GM23338 (cell line): ENCODE measurements around the gene PEPD. TPM values are rescaled to one million over a fixed set of nuclear protein-coding genes. Genes with fewer than 3 reads are reported as not detected.

Experiments
- ATAC-seq: fragments of 200-7000 bp; cut with Tn5 transposase; 3 replicates; pipeline ENCODE4 v1.9.1; 2020
- DNase-seq: peaks from one replicate; pipeline ENCODE4 v3.0.0-alpha.2; 2015; ENCODE audit warnings: low spot score
- H2AFZ ChIP-seq: fragments of 200-600 bp; sonication (generic); 2 replicates; pipeline ENCODE4 v1.8.0; 2016; ENCODE audit warnings: antibody characterized with exemption, mild to moderate bottlenecking, moderate library complexity
- H3F3A ChIP-seq: fragments of 200-600 bp; sonication (generic); replicated peaks from 2 replicates; pipeline ENCODE4 v1.8.0; 2017; ENCODE audit warnings: antibody characterized with exemption, mixed run types, low read depth
- H3K27ac ChIP-seq: fragments of 200-600 bp; sonication (generic); 2 replicates; pipeline ENCODE4 v1.6.1; 2016; ENCODE audit warnings: low read depth
- H3K27me3 ChIP-seq: fragments of 200-600 bp; sonication (generic); 2 replicates; pipeline ENCODE4 v1.8.0; 2016; ENCODE audit warnings: mild to moderate bottlenecking, mixed run types, moderate library complexity; ENCODE audit not compliant: insufficient read depth
- H3K36me3 ChIP-seq: fragments of 200-600 bp; sonication (generic); 2 replicates; pipeline ENCODE4 v1.8.0; 2016; ENCODE audit warnings: mild to moderate bottlenecking; ENCODE audit not compliant: insufficient read depth
- H3K4me1 ChIP-seq: fragments of 200-600 bp; sonication (generic); 2 replicates; pipeline ENCODE4 v1.8.0; 2016; ENCODE audit warnings: mild to moderate bottlenecking, moderate library complexity; ENCODE audit not compliant: insufficient read depth
- H3K4me2 ChIP-seq: fragments of 200-600 bp; sonication (generic); 2 replicates; pipeline ENCODE4 v1.7.1; 2017; ENCODE audit warnings: mixed run types
- H3K4me3 ChIP-seq: fragments of 200-600 bp; sonication (generic); 2 replicates; pipeline ENCODE4 v1.6.1; 2016; ENCODE audit warnings: mixed run types
- H3K79me2 ChIP-seq: fragments of 200-600 bp; sonication (generic); replicated peaks from 2 replicates; pipeline ENCODE4 v1.8.0; 2017; ENCODE audit warnings: mild to moderate bottlenecking; ENCODE audit not compliant: insufficient read depth
- H3K9me2 ChIP-seq: fragments of 200-600 bp; sonication (generic); 2 replicates; pipeline ENCODE4 v1.8.0; 2017; ENCODE audit not compliant: insufficient read depth
- H4K20me1 ChIP-seq: fragments of 200-600 bp; sonication (generic); replicated peaks from 2 replicates; pipeline ENCODE4 v1.8.0; 2017; ENCODE audit warnings: mild to moderate bottlenecking; ENCODE audit not compliant: insufficient read depth
- H3K27ac Mint-ChIP-seq: 2 replicates; pipeline ENCODE4 v1.8.0; 2020; ENCODE audit warnings: inconsistent platforms, mild to moderate bottlenecking, moderate library complexity, mixed read lengths
- H3K27me3 Mint-ChIP-seq: 3 replicates; pipeline ENCODE4 v1.8.0; 2022; ENCODE audit warnings: low read depth, mild to moderate bottlenecking, moderate library complexity, mixed read lengths, inconsistent platforms; ENCODE audit not compliant: insufficient read depth, poor library complexity
- H3K36me3 Mint-ChIP-seq: 3 replicates; pipeline ENCODE4 v1.8.0; 2021; ENCODE audit warnings: low read depth, mild to moderate bottlenecking, inconsistent platforms, moderate library complexity, mixed read lengths
- H3K4me1 Mint-ChIP-seq: 3 replicates; pipeline ENCODE4 v1.8.0; 2020; ENCODE audit warnings: mild to moderate bottlenecking, inconsistent platforms, mixed read lengths
- H3K4me3 Mint-ChIP-seq: 3 replicates; pipeline ENCODE4 v1.8.0; 2021; ENCODE audit warnings: moderate library complexity, mild to moderate bottlenecking, inconsistent platforms, mixed read lengths
- H3K9me3 Mint-ChIP-seq: 3 replicates; pipeline ENCODE4 v1.8.0; 2020; ENCODE audit warnings: moderate library complexity, mild to moderate bottlenecking, inconsistent platforms, mixed read lengths
- CREB1 ChIP-seq: fragments of 250-450 bp; sonication (Bioruptor Pico); IDR thresholded peaks from 2 replicates; pipeline ENCODE4 v1.5.0; 2020; ENCODE audit warnings: low read depth, mild to moderate bottlenecking, moderate library complexity
- CTCF ChIP-seq, 2 experiments: fragments of 200-600 bp in 1 of 2; sonication (generic) in 1 of 2; conservative IDR thresholded peaks; 2 replicates each; pipeline versions ENCODE4 v1.5.1 to v1.6.1; 2016 to 2017; ENCODE audit warnings: antibody characterized with exemption in 2 of 2, low read depth in 2 of 2, mild to moderate bottlenecking in 2 of 2, moderate library complexity in 1 of 2
- EZH2 ChIP-seq: fragments of 200-600 bp; sonication (generic); IDR thresholded peaks from one replicate; pipeline ENCODE4 v1.8.0; 2017; ENCODE audit warnings: antibody characterized with exemption, mild to moderate bottlenecking, low read depth; ENCODE audit not compliant: unreplicated experiment
- EZH2phosphoT487 ChIP-seq: fragments of 200-600 bp; sonication (generic); IDR thresholded peaks from one replicate; pipeline ENCODE4 v1.8.1; 2018; ENCODE audit warnings: antibody characterized with exemption; ENCODE audit not compliant: unreplicated experiment
- JUNB ChIP-seq: IDR thresholded peaks from one replicate; pipeline ENCODE4 v1.6.1; 2016; ENCODE audit warnings: antibody characterized with exemption; ENCODE audit not compliant: unreplicated experiment
- NANOG ChIP-seq: IDR thresholded peaks from 2 replicates; pipeline ENCODE4 v1.6.1; 2016; ENCODE audit warnings: antibody characterized with exemption, borderline replicate concordance
- POLR2AphosphoS5 ChIP-seq: IDR thresholded peaks from 2 replicates; pipeline ENCODE4 v1.6.1; 2016; ENCODE audit warnings: antibody characterized with exemption, low read depth
- STAT1 ChIP-seq: IDR thresholded peaks from one replicate; pipeline ENCODE4 v1.6.1; 2016; ENCODE audit warnings: antibody characterized with exemption; ENCODE audit not compliant: unreplicated experiment
- ZNF114 ChIP-seq: fragments of 250-450 bp; sonication (Bioruptor Pico); IDR thresholded peaks from 2 replicates; pipeline ENCODE4 v1.5.0; 2020; ENCODE audit warnings: mild to moderate bottlenecking, moderate library complexity
- ZNF462 ChIP-seq: fragments of 250-450 bp; sonication (Bioruptor Pico); IDR thresholded peaks from 2 replicates; pipeline ENCODE4 v1.5.0; 2020; ENCODE audit warnings: mild to moderate bottlenecking, moderate library complexity
- polyA plus RNA-seq: library from polyadenylated mRNA; unstranded; fragments of >200 nt; fragmentation: Nextera tagmentation; extraction: Ambion mirVana; gene quantifications from 2 replicates; pipeline ENCODE4 v1.2.1, GENCODE V29; 2016
- total RNA-seq: library from RNA; depleted of rRNA; stranded (reverse); fragments of >200 nt; shearing (Covaris generic); gene quantifications from 2 replicates; pipeline ENCODE4 v1.2.3, GENCODE V29; 2014
- TF ChIP-seq, protein P1 (sequence below): IDR thresholded peaks from 2 replicates; pipeline ENCODE4 v1.6.1; 2016; ENCODE audit warnings: antibody characterized with exemption
- TF ChIP-seq, protein P2 (sequence below): IDR thresholded peaks from one replicate; pipeline ENCODE4 v1.6.1; 2018; ENCODE audit warnings: antibody characterized with exemption; ENCODE audit not compliant: unreplicated experiment

The PEPD gene
- total and polyA plus RNA-seq, 2 experiments from 2014 or later = 81.7 to 89.2 TPM

DNA sequence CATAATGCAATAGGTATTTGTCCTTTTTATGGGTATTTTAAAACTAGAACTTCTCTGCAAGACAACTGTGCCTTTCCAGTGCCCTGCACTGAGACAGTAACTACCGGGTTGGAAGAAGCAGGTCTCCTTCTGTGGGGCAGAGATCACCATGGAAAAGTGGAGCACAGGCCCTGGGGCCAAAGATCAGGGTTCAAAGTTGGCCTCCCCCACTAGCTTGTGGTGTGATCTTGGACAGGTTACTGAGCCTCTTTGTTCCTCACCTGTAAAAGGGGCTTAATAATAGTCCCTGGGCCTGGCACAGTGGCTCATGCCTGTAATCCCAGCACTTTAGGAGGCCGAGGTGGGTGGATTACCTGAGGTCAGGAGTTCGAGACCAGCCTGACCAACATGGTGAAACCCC, 79.8 kb downstream of the PEPD start (continued):
- TF ChIP-seq ZNF462 (CRISPR knock-in tag) = no peak

- DNase-seq = no peak
- H2AFZ ChIP-seq = no peak overlapping the region
- TF ChIP-seq, protein P1, sequence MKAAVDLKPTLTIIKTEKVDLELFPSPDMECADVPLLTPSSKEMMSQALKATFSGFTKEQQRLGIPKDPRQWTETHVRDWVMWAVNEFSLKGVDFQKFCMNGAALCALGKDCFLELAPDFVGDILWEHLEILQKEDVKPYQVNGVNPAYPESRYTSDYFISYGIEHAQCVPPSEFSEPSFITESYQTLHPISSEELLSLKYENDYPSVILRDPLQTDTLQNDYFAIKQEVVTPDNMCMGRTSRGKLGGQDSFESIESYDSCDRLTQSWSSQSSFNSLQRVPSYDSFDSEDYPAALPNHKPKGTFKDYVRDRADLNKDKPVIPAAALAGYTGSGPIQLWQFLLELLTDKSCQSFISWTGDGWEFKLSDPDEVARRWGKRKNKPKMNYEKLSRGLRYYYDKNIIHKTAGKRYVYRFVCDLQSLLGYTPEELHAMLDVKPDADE = no peak
- no peak for TF ChIP-seq JUNB
- TF ChIP-seq EZH2phosphoT487 = no peak
- TF ChIP-seq NANOG = no peak
- TF ChIP-seq, protein P2, sequence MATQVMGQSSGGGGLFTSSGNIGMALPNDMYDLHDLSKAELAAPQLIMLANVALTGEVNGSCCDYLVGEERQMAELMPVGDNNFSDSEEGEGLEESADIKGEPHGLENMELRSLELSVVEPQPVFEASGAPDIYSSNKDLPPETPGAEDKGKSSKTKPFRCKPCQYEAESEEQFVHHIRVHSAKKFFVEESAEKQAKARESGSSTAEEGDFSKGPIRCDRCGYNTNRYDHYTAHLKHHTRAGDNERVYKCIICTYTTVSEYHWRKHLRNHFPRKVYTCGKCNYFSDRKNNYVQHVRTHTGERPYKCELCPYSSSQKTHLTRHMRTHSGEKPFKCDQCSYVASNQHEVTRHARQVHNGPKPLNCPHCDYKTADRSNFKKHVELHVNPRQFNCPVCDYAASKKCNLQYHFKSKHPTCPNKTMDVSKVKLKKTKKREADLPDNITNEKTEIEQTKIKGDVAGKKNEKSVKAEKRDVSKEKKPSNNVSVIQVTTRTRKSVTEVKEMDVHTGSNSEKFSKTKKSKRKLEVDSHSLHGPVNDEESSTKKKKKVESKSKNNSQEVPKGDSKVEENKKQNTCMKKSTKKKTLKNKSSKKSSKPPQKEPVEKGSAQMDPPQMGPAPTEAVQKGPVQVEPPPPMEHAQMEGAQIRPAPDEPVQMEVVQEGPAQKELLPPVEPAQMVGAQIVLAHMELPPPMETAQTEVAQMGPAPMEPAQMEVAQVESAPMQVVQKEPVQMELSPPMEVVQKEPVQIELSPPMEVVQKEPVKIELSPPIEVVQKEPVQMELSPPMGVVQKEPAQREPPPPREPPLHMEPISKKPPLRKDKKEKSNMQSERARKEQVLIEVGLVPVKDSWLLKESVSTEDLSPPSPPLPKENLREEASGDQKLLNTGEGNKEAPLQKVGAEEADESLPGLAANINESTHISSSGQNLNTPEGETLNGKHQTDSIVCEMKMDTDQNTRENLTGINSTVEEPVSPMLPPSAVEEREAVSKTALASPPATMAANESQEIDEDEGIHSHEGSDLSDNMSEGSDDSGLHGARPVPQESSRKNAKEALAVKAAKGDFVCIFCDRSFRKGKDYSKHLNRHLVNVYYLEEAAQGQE = no peak
- no peak for TF ChIP-seq POLR2AphosphoS5
- TF ChIP-seq ZNF114 = no peak
- TF ChIP-seq CTCF (conservative IDR thresholded peaks at IDR 0.05; ENCODE audit: low read depth in 2 of 2) = no peak
- no peak for TF ChIP-seq STAT1
- TF ChIP-seq EZH2 = no peak
- no peak for TF ChIP-seq CREB1 (CRISPR knock-in tag)
These were observed 80.3 kb downstream of the PEPD start for GRCh38 chr19:33441277-33441699.

More at GRCh38 chr19:33441277-33441699, 80.3 kb downstream of the PEPD start:
- ATAC-seq = no peak
- no peaks in the 10 kb centered on the region for H3K36me3 ChIP-seq
- no peak overlapping the region for H3K27ac ChIP-seq
- H3K27me3 ChIP-seq = no peaks in the 10 kb centered on the region
- H3K9me2 ChIP-seq = no peaks in the 10 kb centered on the region
- peaks cover 5% of the 10 kb centered on the region; the same call in 1 of the 3 replicates for H3K36me3 Mint-ChIP-seq
- no peaks in the 10 kb centered on the region for H3K79me2 ChIP-seq
- H3K27me3 Mint-ChIP-seq = peaks cover 9% of the 10 kb centered on the region
- H4K20me1 ChIP-seq = no peaks in the 10 kb centered on the region; the same call in 1 of the 2 replicates
- no peak overlapping the region for H3K4me3 ChIP-seq
- no peaks in the 10 kb centered on the region for H3K4me1 ChIP-seq
- no peaks in the 10 kb centered on the region for H3F3A ChIP-seq
- no peak overlapping the region for H3K27ac Mint-ChIP-seq
- H3K9me3 Mint-ChIP-seq = no peaks in the 10 kb centered on the region
- no peaks in the 10 kb centered on the region for H3K4me1 Mint-ChIP-seq
- no peak overlapping the region for H3K4me3 Mint-ChIP-seq
- H3K4me2 ChIP-seq = no peak overlapping the region
